H54 (cell line): ENCODE results near the gene CDC123.
"Not testable (repeated sequence)": the region's sequence is repeated elsewhere in the genome, so short reads cannot be mapped to it uniquely, and the experiment has no call there.

Experiments
- DNase-seq: peaks from one replicate; pipeline ENCODE4 v3.0.0; 2011; ENCODE audit warnings: low spot score, mixed read lengths; ENCODE audit not compliant: insufficient read length
- FAIRE-seq: peaks from 3 replicates; lab custom pipeline; 2011; peaks lifted over from hg19 to GRCh38; lab: Jason Lieb, UNC
- POLR2A ChIP-seq: IDR thresholded peaks from 2 replicates; pipeline ENCODE4 v1.6.1; 2011; ENCODE audit warnings: low read depth, mild to moderate bottlenecking, low read length

Gene CDC123

DNA sequence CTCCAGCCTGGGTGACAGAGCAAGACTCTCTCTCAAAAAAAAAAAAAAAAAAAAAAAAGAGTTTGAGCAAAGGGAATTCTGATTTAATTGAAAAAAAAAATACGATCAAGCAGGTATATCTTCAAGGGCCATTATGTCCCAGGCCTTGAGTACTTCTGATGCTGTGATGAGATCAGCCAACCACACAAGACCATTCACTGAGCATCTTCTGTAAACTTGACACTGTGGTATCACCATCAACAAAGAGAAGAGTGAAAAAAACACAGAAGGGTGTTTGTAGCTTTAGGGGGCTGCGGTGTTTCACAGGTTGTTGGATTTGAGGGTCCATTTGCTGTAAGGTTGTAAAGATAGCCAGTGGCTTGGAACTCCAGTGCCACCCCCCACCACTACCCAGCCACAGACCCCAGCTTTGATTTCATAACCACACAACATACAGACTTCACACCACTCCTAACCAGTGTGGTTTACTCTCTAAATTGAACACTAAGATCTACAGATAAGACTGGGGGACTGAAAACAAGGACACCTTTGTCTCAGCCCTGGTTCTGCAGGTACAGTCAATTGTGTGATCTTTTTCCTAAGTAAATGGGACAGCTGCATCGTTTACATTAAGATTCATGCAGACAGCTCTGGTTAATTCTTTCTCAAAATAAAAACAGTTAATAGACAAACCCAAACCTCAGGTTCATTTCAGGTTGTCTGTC, 66.4 kb downstream of the CDC123 start:
- FAIRE-seq (no peak), DNase-seq (no peak)
- no peak for TF ChIP-seq POLR2A

DNA sequence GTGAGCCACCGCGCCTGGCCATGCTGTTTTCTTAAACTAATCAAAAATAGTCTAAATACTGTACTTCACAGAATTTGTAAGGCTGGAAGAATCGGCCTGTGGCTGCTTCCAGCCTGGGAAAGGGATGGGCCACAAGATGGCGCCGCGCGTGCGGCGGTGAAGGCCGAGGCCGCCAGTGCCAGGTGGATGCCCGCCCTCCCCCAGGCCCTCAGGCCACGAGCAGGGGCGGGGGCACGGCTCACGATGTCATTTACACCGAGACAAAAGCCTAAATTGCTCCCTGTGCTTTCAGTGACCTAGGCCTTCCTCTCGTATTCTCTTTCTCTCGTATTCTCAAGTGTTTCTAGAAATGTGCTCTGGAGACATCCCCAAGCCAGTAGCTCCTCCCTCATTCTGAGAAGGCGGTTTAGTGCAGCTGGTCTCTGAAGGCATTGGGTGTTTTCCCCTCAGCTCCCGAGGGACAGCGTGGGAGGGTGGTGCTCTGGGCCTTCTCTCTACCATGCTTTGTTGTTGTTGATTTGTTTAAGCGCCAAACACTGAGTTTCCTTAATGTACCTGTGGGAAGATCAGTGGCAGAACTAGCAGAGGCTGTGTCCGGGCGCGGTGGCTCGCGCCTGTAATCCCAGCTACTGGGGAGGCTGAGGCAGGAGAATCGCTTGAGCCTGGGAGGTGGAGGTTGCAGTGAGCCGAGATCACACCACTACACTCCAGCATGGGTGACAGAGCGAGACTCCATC, 68.4 kb downstream of the CDC123 start:
- no peak for TF ChIP-seq POLR2A
- peak; percentile 74 for DNase-seq
- peak; percentile 38 for FAIRE-seq

DNA sequence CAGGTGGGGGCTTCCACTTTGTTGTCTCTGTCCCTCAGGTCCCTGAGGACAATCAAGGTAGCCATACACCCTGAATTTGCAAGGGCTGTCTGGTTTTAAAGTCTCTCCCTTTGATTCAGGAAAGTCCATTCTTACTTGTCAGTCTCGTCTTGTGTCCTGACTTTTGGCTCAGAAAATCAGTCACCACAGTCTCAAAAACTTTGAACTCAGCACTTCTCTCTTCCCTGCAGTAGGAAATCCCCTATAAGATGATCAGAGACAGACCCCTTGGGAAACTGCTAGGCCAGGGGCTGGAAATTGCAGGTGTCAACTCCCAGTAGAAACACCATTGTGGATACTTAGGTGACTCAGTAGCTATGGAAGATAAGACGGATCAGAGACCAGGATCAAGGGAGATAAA, 73.1 kb downstream of the CDC123 start:
- FAIRE-seq: no peak

DNA sequence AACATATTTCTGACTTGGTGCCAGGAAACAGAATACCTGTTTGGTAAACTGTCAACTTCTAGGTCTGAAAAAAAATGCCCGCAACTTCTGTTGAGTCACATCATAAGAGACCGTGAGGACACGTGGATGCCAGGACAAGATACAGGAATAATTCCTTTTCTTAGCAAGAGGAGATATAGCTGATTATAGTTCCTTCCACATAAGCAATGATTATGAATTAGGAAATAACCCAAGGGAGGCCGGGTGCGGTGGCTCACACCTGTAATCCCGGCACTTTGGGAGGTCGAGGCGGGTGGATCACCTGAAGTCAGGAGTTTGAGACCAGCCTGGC, 75.2 kb downstream of the CDC123 start:
- DNase-seq (no peak), FAIRE-seq (no peak)
- TF ChIP-seq POLR2A: no peak

More for the DNA sequence above, 73.1 kb downstream of the CDC123 start:
- no peak for DNase-seq
- TF ChIP-seq POLR2A: no peak

DNA sequence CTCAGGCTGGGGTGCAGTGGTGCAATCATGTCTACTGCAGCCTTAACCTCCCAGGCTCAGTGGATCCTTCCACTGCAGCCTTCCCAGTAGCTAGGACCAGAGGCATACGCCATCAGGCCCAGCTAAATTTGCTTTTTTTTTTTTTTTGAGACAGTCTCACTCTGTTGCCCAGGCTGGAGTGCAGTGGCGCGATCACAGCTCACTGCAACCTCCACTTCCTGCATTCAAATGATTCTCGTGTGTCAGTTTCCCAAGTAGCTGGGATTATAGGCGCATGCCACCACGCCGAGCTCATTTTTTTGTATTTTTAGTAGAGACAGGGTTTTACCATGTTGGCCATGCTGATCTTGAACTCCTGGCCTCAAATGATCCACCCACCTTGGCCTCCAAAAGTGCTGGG, 81.9 kb downstream of the CDC123 start:
- DNase-seq, FAIRE-seq: not testable (repeated sequence)

DNA sequence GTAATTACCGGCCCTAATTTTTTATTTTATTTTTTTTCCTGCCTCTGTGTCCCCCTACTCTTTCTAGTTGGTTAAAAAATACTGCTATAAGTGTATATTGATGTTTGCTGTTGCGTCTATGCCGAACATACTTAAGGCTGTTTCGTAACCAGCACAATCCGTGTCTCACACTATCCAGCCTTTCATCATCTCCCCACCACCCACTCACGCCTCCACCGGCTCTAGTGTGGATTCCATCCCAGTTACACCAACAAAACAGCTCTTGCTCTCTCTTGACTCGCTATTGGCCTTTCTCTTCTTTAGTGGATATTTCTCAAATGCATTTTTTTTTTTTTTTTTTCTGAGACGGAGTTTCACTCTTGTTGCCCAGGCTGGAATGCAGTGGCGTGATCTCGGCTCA, 83.3 kb downstream of the CDC123 start:
- no peak for TF ChIP-seq POLR2A
- no peak for FAIRE-seq
- DNase-seq: no peak

DNA sequence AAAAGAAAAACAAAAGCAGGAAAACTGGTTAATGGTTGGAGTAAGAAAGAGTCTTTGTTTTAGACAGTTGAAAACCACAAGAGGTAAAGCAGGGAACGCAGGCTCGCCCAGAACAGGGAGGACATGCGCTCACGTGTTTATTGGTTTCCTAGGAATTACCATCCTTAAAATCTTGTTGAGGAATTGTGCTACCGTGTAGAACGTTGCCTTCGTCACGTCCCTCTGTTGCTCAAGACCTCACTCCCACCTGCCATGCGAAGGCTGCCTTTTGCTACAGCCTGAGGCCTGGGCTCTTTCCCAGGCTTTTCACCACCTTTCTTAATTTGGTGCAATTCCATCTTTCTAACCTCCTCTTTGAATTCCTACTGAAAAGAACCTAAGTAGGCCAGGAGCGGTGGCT, 91.8 kb downstream of the CDC123 start:
- FAIRE-seq: no peak
- TF ChIP-seq POLR2A: no peak

DNA sequence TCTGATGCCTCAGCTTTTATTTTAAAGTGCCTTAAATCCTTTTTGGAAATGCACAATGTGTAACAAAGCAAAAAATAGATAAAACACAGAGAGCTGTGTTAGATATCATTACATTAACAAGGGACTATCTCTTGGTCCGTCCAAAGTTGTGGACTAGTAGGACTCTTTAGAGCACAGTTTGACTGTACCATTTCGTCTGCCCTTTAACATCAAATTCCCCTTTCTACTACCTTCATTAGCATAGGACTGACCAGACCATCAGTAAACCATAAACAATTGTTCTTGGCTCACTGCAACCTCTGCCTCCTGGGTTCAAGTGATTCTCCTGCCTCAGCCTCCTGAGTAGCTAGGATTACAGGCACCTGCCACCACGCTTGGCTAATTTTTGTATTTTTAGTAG, 101.8 kb downstream of the CDC123 start:
- DNase-seq, FAIRE-seq: not testable (repeated sequence)

More for the DNA sequence above, 91.8 kb downstream of the CDC123 start:
- no peak for DNase-seq

DNA sequence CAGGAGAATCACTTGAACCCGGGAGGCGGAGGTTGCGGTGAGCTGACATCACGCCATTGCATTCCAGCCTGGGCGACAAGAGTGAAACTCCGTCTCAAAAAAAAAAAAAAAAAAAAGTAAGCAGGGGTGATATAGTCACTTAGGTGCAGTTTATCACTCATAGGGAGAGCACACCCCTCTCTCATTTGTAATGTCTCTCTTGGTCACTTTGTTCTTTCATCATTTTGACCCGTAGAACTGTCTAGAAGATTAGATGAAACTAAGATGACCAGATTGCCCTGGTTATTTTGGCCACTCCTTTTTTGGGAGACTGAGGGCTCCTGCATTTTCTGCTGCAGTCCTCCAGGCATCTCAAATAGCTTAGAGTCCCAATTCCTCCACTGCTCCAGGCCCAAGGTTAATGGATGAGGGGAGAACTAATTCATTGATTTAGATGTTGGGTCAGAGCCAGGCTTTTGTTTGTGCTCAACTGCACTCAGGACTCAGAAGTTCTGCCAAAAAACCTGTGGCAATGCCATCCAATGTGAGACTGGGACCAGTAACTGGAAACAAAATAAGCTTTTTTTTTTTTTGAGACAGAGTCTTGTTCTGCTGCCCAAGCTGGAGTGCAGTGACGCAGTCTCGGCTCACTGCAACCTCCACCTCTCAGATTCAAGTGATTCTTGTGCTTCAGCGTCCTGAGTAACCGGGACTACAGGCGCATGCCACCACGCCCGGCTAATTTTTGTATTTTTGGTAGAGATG, 103.4 kb downstream of the CDC123 start:
- FAIRE-seq: no peak
- no peak for TF ChIP-seq POLR2A
- no peak for DNase-seq
